ENCODE results near the gene ATL1.

GRCh38 chr14:50590464-50590863 is 30.5 kb downstream of the ATL1 start:
- no peak for TF ChIP-seq MAFK (IDR thresholded peaks at IDR 0.05; ENCODE audit: low read depth, low read length)
- no peak for TF ChIP-seq CTCF (conservative IDR thresholded peaks at IDR 0.05; ENCODE audit: low read depth, low read length)
- no peak for TF ChIP-seq SMC3 (IDR thresholded peaks at IDR 0.05; ENCODE audit: low read depth, low read length)
- TF ChIP-seq BHLHE40 (IDR thresholded peaks at IDR 0.05; ENCODE audit: low read depth, low read length), result no peak
- TF ChIP-seq RCOR1 (IDR thresholded peaks at IDR 0.05; ENCODE audit: insufficient replicate concordance, low read length), result no peak

Data from IMR-90 (cell line).